A549 treated with CpdA at 1 μM for 4 hours (cell line): ENCODE results near the gene TEX47. TPM values are rescaled to one million over a fixed set of nuclear protein-coding genes. Genes with fewer than 3 reads are reported as not detected.

Experiments used
- total RNA-seq: library from RNA; stranded (reverse); fragments of 200-300 nt; extraction: Qiagen RNA extraction; gene quantifications from 5 replicates; pipeline ENCODE4 v1.2.3, GENCODE V29; 2022; ENCODE audit warnings: low read depth

Gene TEX47
- total RNA-seq: not detected in 5 replicates

GRCh38 chr7:88795553-88795952, at the start of gene TEX47:
TEX47 (minus strand) TSS chr7:88795737; CDS start chr7:88794942, 795 bp downstream.

DNA sequence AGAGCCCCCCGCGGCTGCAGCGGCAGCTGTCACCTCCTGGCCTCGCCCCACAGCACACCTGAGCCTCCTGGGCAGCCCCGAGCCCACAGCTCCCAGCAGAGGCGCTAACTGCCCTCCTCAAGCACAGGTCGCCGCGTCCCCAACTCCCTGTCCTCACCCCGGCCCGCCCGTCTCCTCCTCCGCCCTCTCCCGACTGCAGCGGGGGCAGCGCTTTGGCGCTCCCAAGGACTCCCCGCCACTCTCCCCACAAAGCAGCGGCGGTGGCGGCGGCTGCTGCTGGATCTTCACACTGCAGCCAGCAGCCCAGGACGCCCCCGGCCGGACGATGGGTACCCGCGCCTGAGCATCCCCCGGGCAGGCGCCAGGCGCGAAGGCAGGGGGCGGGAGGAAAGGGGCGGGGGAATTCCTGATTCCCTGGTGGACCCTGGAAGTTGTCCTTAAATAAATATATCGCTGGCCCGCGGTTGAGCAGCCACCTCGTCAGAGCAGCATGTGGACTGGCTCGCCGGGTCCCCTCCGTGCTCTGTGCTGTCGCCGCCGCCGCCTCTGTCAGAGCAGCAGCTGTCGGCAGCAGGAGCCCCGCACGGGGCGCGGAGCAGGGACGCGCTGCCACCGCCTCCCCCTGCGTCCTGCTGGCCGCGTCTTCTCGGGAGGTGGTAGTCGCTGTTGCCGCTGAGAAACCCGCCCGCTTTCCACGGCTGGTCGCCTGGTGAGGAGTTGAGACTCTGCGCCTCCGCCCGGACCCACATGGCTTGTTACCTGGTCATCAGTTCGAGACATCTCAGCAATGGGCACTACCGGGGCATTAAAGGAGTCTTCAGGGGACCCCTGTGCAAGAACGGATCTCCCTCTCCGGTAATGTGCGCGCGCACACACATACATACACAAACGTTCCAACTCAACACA, 36.1 kb downstream of the TEX47 start, which contains the start of gene ZNF804B:
TSS of gene ZNF804B (plus strand) at position 471 of the 906 bp plus-strand sequence. CDS start at position 748, 277 bp downstream.

Other genes with a start within 250 kb of the TEX47 start
- not detected in 5 replicates for gene ZNF804B, start 36.0 kb downstream of the TEX47 start, total RNA-seq